SJSA1 (cell line): ENCODE data around the gene ARNT2. TPM values are rescaled to one million over a fixed set of nuclear protein-coding genes. Genes with fewer than 3 reads are reported as not detected.

Experiments used
- DNase-seq, 2 experiments: peaks; one replicate each; pipeline ENCODE4 v3.0.0-alpha.2; 2015 to 2020; ENCODE audit warnings: low spot score in 2 of 2, low read depth in 1 of 2
- H3K27ac ChIP-seq: fragments of 250-450 bp; sonication (Bioruptor Pico); 2 replicates; pipeline ENCODE4 v1.5.1; 2020; ENCODE audit warnings: mild to moderate bottlenecking, moderate library complexity
- H3K27me3 ChIP-seq: fragments of 250-450 bp; sonication (Bioruptor Pico); replicated peaks from 2 replicates; pipeline ENCODE4 v1.5.1; 2020; ENCODE audit warnings: mild to moderate bottlenecking, moderate library complexity
- H3K36me3 ChIP-seq: fragments of 250-450 bp; sonication (Bioruptor Pico); 2 replicates; pipeline ENCODE4 v1.5.1; 2020; ENCODE audit warnings: mild to moderate bottlenecking
- H3K4me1 ChIP-seq: fragments of 250-450 bp; sonication (Bioruptor Pico); replicated peaks from 2 replicates; pipeline ENCODE4 v1.6.1; 2021; ENCODE audit warnings: mild to moderate bottlenecking
- H3K4me3 ChIP-seq: fragments of 250-450 bp; sonication (Bioruptor Pico); 2 replicates; pipeline ENCODE4 v1.5.1; 2020; ENCODE audit warnings: mild to moderate bottlenecking
- H3K9me3 ChIP-seq: fragments of 250-450 bp; sonication (Bioruptor Pico); replicated peaks from 2 replicates; pipeline ENCODE4 v1.5.1; 2020; ENCODE audit warnings: mild to moderate bottlenecking
- total RNA-seq: library from RNA; depleted of rRNA; stranded (reverse); fragments of >200 nt; shearing (Covaris generic); gene quantifications from 2 replicates; pipeline ENCODE4 v1.2.3, GENCODE V29; 2014

The ARNT2 gene
- total RNA-seq, 1 experiment from 2014 or later, result 7.1 TPM

DNA sequence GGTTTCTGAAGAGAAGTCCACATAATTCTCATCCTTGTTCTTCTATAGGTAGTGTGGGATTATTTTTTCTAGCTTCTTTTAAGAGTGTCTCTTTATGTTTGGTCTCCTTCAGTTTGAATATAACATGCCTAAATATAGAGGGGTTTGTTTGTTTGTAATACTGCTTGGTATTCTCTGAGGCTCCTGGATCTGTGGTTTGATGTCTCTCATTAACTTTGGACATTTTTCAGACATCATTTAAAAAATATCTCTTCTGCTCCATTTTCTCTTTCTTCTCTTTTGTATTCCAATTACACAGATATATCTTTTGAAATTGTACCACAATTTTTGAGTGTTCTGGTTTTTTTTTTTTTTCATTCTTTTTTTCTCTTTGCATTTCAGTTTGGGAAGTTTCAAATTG lies 113.1 kb downstream of the ARNT2 start:
- Histone ChIP-seq H3K27me3 (no peaks in the 10 kb centered on the region), H3K9me3 (0 out of 2 replicates have a peak, but pooled peaks cover 3% of the 10 kb centered on the region), H3K27ac (no peak overlapping the region), H3K36me3 (0 out of 2 replicates have a peak, but pooled peaks cover 4% of the 10 kb centered on the region), H3K4me1 (peaks cover 11% of the 10 kb centered on the region; the same call in 1 of the 2 replicates), H3K4me3 (no peak overlapping the region)
- no peak for DNase-seq

DNA sequence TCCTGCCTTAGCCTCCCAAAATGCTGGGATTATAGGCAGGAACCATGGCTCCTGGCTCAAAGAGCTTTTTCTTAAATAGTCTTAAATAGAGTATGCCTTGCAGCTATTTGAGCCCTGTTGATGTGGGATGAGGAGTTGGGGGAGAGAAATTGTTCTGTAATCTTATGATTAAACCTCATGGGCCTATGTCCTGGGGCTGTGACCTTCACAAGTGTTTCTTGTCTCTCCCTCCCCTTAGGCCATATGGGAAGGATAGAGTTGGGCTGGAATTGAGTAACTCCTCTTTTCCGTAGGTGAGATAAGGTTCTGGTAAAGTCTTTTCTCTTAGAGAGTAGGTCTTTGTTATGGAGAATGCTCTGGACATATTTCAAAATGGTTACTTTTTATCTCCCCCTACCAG lies 114.3 kb downstream of the ARNT2 start:
- H3K27ac ChIP-seq, result no peak overlapping the region
- peaks cover 11% of the 10 kb centered on the region; the same call in 1 of the 2 replicates for H3K4me1 ChIP-seq
- H3K36me3 ChIP-seq, result 0 out of 2 replicates have a peak, but pooled peaks cover 4% of the 10 kb centered on the region
- H3K27me3 ChIP-seq, result no peaks in the 10 kb centered on the region
- H3K4me3 ChIP-seq, result no peak overlapping the region
- H3K9me3 ChIP-seq, result 0 out of 2 replicates have a peak, but pooled peaks cover 3% of the 10 kb centered on the region
- DNase-seq, result no peak

GRCh38 chr15:80523746-80524145 lies 119.6 kb downstream of the ARNT2 start:
- no peak overlapping the region for H3K27ac ChIP-seq
- H3K27me3 ChIP-seq, result no peaks in the 10 kb centered on the region
- no peak overlapping the region for H3K4me3 ChIP-seq
- H3K36me3 ChIP-seq, result no peaks in the 10 kb centered on the region
- H3K4me1 ChIP-seq, result 0 out of 2 replicates have a peak, but pooled peaks cover 5% of the 10 kb centered on the region
- DNase-seq, result no peak
- H3K9me3 ChIP-seq, result no peaks in the 10 kb centered on the region

- Histone ChIP-seq H3K4me3 (no peak overlapping the region), H3K9me3 (no peaks in the 10 kb centered on the region), H3K27me3 (no peaks in the 10 kb centered on the region), H3K27ac (no peak overlapping the region), H3K36me3 (no peaks in the 10 kb centered on the region), H3K4me1 (0 out of 2 replicates have a peak, but pooled peaks cover 1% of the 10 kb centered on the region)
- no peak for DNase-seq
These were observed 121.7 kb downstream of the ARNT2 start for GRCh38 chr15:80525853-80526252.

- Histone ChIP-seq H3K9me3 (no peaks in the 10 kb centered on the region), H3K27ac (no peak overlapping the region), H3K36me3 (no peaks in the 10 kb centered on the region), H3K27me3 (no peaks in the 10 kb centered on the region), H3K4me1 (no peaks in the 10 kb centered on the region), H3K4me3 (no peak overlapping the region)
- DNase-seq, result no peak
These were observed 122.6 kb downstream of the ARNT2 start for GRCh38 chr15:80526556-80527340.

DNA sequence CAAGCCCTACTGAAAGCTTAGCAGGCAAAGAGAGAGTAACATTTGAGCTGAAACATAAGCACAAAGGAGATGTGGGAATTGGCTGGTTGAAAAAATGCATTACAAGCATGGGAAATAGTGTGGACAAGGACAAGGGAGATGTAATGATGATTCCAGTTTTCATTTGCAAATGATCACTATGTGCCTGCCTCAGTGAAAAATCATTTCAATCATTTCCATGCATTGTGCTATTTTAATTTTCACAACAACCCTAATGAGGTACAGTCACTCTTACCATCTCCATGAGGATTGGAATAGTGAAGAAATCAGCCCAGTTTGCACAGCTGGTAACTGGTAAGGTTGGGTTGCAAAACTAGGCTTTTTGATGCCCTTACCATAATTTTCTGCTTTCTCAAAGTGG lies 123.2 kb downstream of the ARNT2 start:
- Histone ChIP-seq H3K4me1 (no peaks in the 10 kb centered on the region), H3K27me3 (no peaks in the 10 kb centered on the region), H3K36me3 (no peaks in the 10 kb centered on the region), H3K9me3 (no peaks in the 10 kb centered on the region), H3K27ac (no peak overlapping the region), H3K4me3 (no peak overlapping the region)
- no peak for DNase-seq

GRCh38 chr15:80527961-80528360 lies 123.8 kb downstream of the ARNT2 start:
- no peak for DNase-seq
- no peak overlapping the region for H3K27ac ChIP-seq
- no peaks in the 10 kb centered on the region for H3K9me3 ChIP-seq
- H3K27me3 ChIP-seq, result no peaks in the 10 kb centered on the region
- no peaks in the 10 kb centered on the region for H3K36me3 ChIP-seq
- no peaks in the 10 kb centered on the region for H3K4me1 ChIP-seq
- H3K4me3 ChIP-seq, result no peak overlapping the region

GRCh38 chr15:80530737-80531365 lies 126.7 kb downstream of the ARNT2 start:
- no peaks in the 10 kb centered on the region for H3K36me3 ChIP-seq
- H3K27me3 ChIP-seq, result no peaks in the 10 kb centered on the region
- H3K4me1 ChIP-seq, result peaks cover 7% of the 10 kb centered on the region
- H3K9me3 ChIP-seq, result no peaks in the 10 kb centered on the region
- H3K4me3 ChIP-seq, result no peak overlapping the region
- no peak overlapping the region for H3K27ac ChIP-seq
- DNase-seq, result no peak

GRCh38 chr15:80531388-80531787 lies 127.2 kb downstream of the ARNT2 start:
- Histone ChIP-seq H3K4me1 (peaks cover 7% of the 10 kb centered on the region), H3K4me3 (no peak overlapping the region)
- DNase-seq, result no peak

GRCh38 chr15:80531796-80532195 lies 127.6 kb downstream of the ARNT2 start:
- Histone ChIP-seq H3K4me1 (peaks cover 7% of the 10 kb centered on the region), H3K27ac (no peak overlapping the region)
- no peak for DNase-seq

More at GRCh38 chr15:80531388-80531787, 127.2 kb downstream of the ARNT2 start:
- H3K27ac ChIP-seq, result no peak overlapping the region
- H3K9me3 ChIP-seq, result no peaks in the 10 kb centered on the region
- H3K36me3 ChIP-seq, result no peaks in the 10 kb centered on the region
- no peaks in the 10 kb centered on the region for H3K27me3 ChIP-seq

GRCh38 chr15:80533790-80534333 lies 129.7 kb downstream of the ARNT2 start:
- H3K27me3 ChIP-seq, result no peaks in the 10 kb centered on the region
- no peaks in the 10 kb centered on the region for H3K36me3 ChIP-seq
- H3K4me3 ChIP-seq, result no peak overlapping the region
- no peak for DNase-seq
- no peak overlapping the region for H3K27ac ChIP-seq
- peaks cover 7% of the 10 kb centered on the region for H3K4me1 ChIP-seq
- no peaks in the 10 kb centered on the region for H3K9me3 ChIP-seq

More at GRCh38 chr15:80531796-80532195, 127.6 kb downstream of the ARNT2 start:
- H3K4me3 ChIP-seq, result no peak overlapping the region
- no peaks in the 10 kb centered on the region for H3K27me3 ChIP-seq
- no peaks in the 10 kb centered on the region for H3K36me3 ChIP-seq
- H3K9me3 ChIP-seq, result no peaks in the 10 kb centered on the region

DNA sequence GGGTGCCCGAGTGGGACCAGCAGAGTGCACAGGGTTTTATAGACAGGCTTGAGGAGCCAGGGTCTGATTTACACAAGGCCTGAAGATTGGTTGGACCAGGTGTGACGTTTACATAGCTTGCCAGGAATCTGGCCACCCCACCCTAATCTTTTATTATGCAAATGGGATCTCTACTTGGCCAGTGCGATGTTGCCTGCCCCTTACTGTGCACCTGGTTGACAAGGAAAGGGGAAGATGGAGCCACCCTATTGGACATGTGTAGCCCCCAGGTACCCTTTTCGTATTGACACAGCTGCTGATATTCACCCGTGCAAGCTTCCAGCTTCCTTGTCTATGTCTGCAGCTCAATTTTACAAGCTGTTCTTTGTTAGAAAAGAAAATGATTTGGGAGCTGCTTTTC lies 132.0 kb downstream of the ARNT2 start:
- no peak overlapping the region for H3K27ac ChIP-seq
- H3K4me3 ChIP-seq, result no peak overlapping the region
- no peaks in the 10 kb centered on the region for H3K9me3 ChIP-seq
- peaks cover 7% of the 10 kb centered on the region for H3K4me1 ChIP-seq
- H3K27me3 ChIP-seq, result no peaks in the 10 kb centered on the region
- no peaks in the 10 kb centered on the region for H3K36me3 ChIP-seq
- no peak for DNase-seq

GRCh38 chr15:80536716-80537115 lies 132.5 kb downstream of the ARNT2 start:
- Histone ChIP-seq H3K9me3 (no peaks in the 10 kb centered on the region), H3K27ac (no peak overlapping the region), H3K27me3 (no peaks in the 10 kb centered on the region), H3K4me3 (no peak overlapping the region), H3K4me1 (peaks cover 7% of the 10 kb centered on the region), H3K36me3 (no peaks in the 10 kb centered on the region)
- DNase-seq, result no peak

DNA sequence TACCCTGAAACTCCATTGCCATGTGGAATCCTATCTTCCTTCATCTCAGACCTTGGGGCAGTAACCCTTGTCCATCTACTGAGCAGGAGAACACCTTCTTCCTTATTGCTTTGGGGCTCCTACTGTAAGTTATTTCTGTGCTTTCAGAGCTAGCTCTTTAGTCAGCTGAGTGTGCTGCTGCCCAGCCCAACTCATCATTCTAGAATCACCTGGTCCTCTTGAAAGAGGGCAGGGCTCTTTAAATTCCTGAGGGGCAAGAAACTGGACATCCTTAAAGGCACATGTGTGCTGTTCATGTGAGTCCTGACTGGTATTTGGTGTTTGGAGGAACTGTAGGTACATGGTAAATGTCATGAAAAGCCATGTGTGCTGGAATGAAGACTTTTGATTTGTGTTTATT lies 140.9 kb downstream of the ARNT2 start:
- H3K27ac ChIP-seq, result no peak overlapping the region
- H3K9me3 ChIP-seq, result no peaks in the 10 kb centered on the region
- H3K36me3 ChIP-seq, result no peaks in the 10 kb centered on the region
- no peaks in the 10 kb centered on the region for H3K27me3 ChIP-seq
- H3K4me1 ChIP-seq, result peaks cover 17% of the 10 kb centered on the region
- no peak for DNase-seq
- no peak overlapping the region for H3K4me3 ChIP-seq
